HCT116 (cell line): ENCODE data around the gene G3BP1. TPM values are rescaled to one million over a fixed set of nuclear protein-coding genes. Genes with fewer than 3 reads are reported as not detected.

Experiments used
- ATAC-seq: fragments of 200-7000 bp; cut with Tn5 transposase; 2 replicates; pipeline ENCODE4 v1.9.1; 2020; ENCODE audit warnings: mild to moderate bottlenecking, moderate library complexity
- BruUV-seq: library from RNA; stranded (reverse); fragments of 400-500 nt; replicated peaks from 2 replicates; lab custom pipeline; 2021; lab: Mats Ljungman, UMichigan
- CTCF ChIA-PET: fragments of 300-600 bp; sonication (Branson Sonifier 250); formaldehyde crosslinking; loops from one replicate; lab custom pipeline; 2021; ENCODE audit warnings: antibody characterized with exemption; lab: Charles Lee
- POLR2A ChIA-PET: fragments of 300-600, 350-600 bp; sonication (Branson Sonifier 250); formaldehyde crosslinking; loops from one replicate; lab custom pipeline; 2021; ENCODE audit warnings: antibody characterized with exemption; lab: Charles Lee
- RAD21 ChIA-PET, 2 experiments: fragments of 300-600 bp; sonication (Branson Sonifier 250); formaldehyde crosslinking; loops; one replicate each; lab custom pipeline; 2023; ENCODE audit warnings: low total read pairs in 2 of 2; ENCODE audit not compliant: uncharacterized antibody in 2 of 2, unreplicated experiment in 2 of 2, low non-redundant PET in 1 of 2; lab: Charles Lee
- DNase-seq: peaks from one replicate; pipeline ENCODE4 v3.0.0-alpha.2; 2010; ENCODE audit warnings: low read depth, low spot score
- H2AFZ ChIP-seq: fragments of 200-600 bp; shearing (Covaris generic), sonication (generic); 2 replicates; pipeline ENCODE4 v1.6.1; 2017; ENCODE audit warnings: low read depth, mixed run types, mixed read lengths, antibody characterized with exemption, low read length; ENCODE audit not compliant: poor library complexity, severe bottlenecking
- H3K27ac ChIP-seq: 2 replicates; pipeline ENCODE4 v1.5.1; 2012; ENCODE audit warnings: low read depth, low read length
- H3K27me3 ChIP-seq: fragments of 200-600 bp; sonication (generic); 2 replicates; pipeline ENCODE4 v1.6.1; 2016; ENCODE audit warnings: mixed run types, low read length, mixed read lengths; ENCODE audit not compliant: insufficient read depth
- H3K36me3 ChIP-seq, 2 experiments: fragments of 200-500 bp in 1 of 2; fragments of 200-600 bp in 1 of 2; sonication (Bioruptor generic) in 1 of 2; sonication (generic) in 1 of 2; 2 replicates each; pipeline versions ENCODE4 v1.5.1 to v1.6.1; 2014 to 2016; ENCODE audit warnings: low read length in 2 of 2, inconsistent platforms in 1 of 2, mixed read lengths in 1 of 2, mixed run types in 1 of 2; ENCODE audit not compliant: insufficient read depth in 2 of 2, control insufficient read depth in 1 of 2
- H3K4me1 ChIP-seq, 2 experiments: fragments of 200-600 bp in 1 of 2; sonication (generic) in 1 of 2; 2 replicates each; pipeline versions ENCODE4 v1.5.1 to v1.6.1; 2012 to 2017; ENCODE audit warnings: low read length in 2 of 2, inconsistent platforms in 1 of 2, mild to moderate bottlenecking in 1 of 2, mixed read lengths in 1 of 2, mixed run types in 1 of 2, moderate library complexity in 1 of 2; ENCODE audit not compliant: insufficient read depth in 2 of 2, control insufficient read depth in 1 of 2
- H3K4me2 ChIP-seq: fragments of 200-600 bp; sonication (generic); 2 replicates; pipeline ENCODE4 v1.6.1; 2017; ENCODE audit warnings: mixed run types, low read length, mixed read lengths
- H3K4me3 ChIP-seq, 2 experiments: fragments of 200-600 bp in 1 of 2; sonication (generic) in 1 of 2; replicated peaks in 1 of 2; 2 replicates each; pipeline ENCODE4 v1.5.1; 2011 to 2016; ENCODE audit warnings: low read length in 2 of 2, control low read depth in 1 of 2, low read depth in 1 of 2, mild to moderate bottlenecking in 1 of 2, mixed read lengths in 1 of 2, mixed run types in 1 of 2
- H3K79me2 ChIP-seq: fragments of 200-600 bp; sonication (generic); 2 replicates; pipeline ENCODE4 v1.6.1; 2017; ENCODE audit warnings: mild to moderate bottlenecking, mixed run types, low read length, moderate library complexity, mixed read lengths; ENCODE audit not compliant: insufficient read depth
- H3K9ac ChIP-seq: fragments of 200-600 bp; sonication (generic); 2 replicates; pipeline ENCODE4 v1.6.1; 2016; ENCODE audit warnings: low read length, mixed read lengths
- H3K9me2 ChIP-seq: fragments of 200-600 bp; sonication (generic), shearing (Covaris generic); 2 replicates; pipeline ENCODE4 v1.6.1; 2017; ENCODE audit warnings: mixed run types, mild to moderate bottlenecking, moderate library complexity; ENCODE audit not compliant: insufficient read depth
- H3K9me3 ChIP-seq, 2 experiments: fragments of 200-500 bp in 1 of 2; fragments of 200-600 bp in 1 of 2; sonication (Bioruptor generic) in 1 of 2; sonication (generic) in 1 of 2; 2 replicates each; pipeline ENCODE4 v1.6.1; 2014 to 2017; ENCODE audit warnings: low read length in 2 of 2, mixed read lengths in 2 of 2, inconsistent platforms in 1 of 2, low read depth in 1 of 2, mild to moderate bottlenecking in 1 of 2, mixed run types in 1 of 2, moderate library complexity in 1 of 2; ENCODE audit not compliant: control insufficient read depth in 1 of 2, insufficient read depth in 1 of 2
- H4K20me1 ChIP-seq: fragments of 200-600 bp; sonication (generic), shearing (Covaris generic); 2 replicates; pipeline ENCODE4 v1.6.1; 2017; ENCODE audit warnings: mixed run types, mild to moderate bottlenecking, moderate library complexity; ENCODE audit not compliant: insufficient read depth
- CBX3 ChIP-seq: IDR thresholded peaks from 2 replicates; pipeline ENCODE4 v1.6.1; 2012; ENCODE audit warnings: low read depth
- CEBPB ChIP-seq: IDR thresholded peaks from 2 replicates; pipeline ENCODE4 v1.6.1; 2012; ENCODE audit warnings: low read depth
- CTCF ChIP-seq, 3 experiments: fragments of 200-600 bp in 1 of 3; sonication (generic) in 1 of 3; IDR thresholded peaks in 2 of 3; conservative IDR thresholded peaks in 1 of 3; 2 replicates each; pipeline ENCODE4 v1.5.1; 2012 to 2017; ENCODE audit warnings: low read depth in 2 of 3, low read length in 2 of 3, antibody characterized with exemption in 1 of 3, borderline replicate concordance in 1 of 3, control low read depth in 1 of 3, mild to moderate bottlenecking in 1 of 3, mixed read lengths in 1 of 3, mixed run types in 1 of 3, moderate library complexity in 1 of 3; ENCODE audit not compliant: insufficient read depth in 1 of 3
- ELF1 ChIP-seq: IDR thresholded peaks from 2 replicates; pipeline ENCODE4 v1.6.1; 2012; ENCODE audit warnings: low read depth, borderline replicate concordance
- EZH2 ChIP-seq: fragments of 200-600 bp; sonication (generic); IDR thresholded peaks from 2 replicates; pipeline ENCODE4 v1.6.1; 2017; ENCODE audit warnings: antibody characterized with exemption, mixed run types
- EZH2phosphoT487 ChIP-seq: fragments of 200-600 bp; IDR thresholded peaks from 2 replicates; pipeline ENCODE4 v1.6.1; 2018; ENCODE audit warnings: antibody characterized with exemption, borderline replicate concordance
- FOSL1 ChIP-seq: IDR thresholded peaks from 2 replicates; pipeline ENCODE4 v1.6.1; 2012; ENCODE audit warnings: low read depth
- JUND ChIP-seq: IDR thresholded peaks from 2 replicates; pipeline ENCODE4 v1.6.1; 2012
- POLR2A ChIP-seq: IDR thresholded peaks from 2 replicates; pipeline ENCODE4 v1.7.0; 2011; ENCODE audit warnings: borderline replicate concordance; ENCODE audit not compliant: insufficient read depth, insufficient read length; ENCODE audit errors: extremely low read depth
- POLR2AphosphoS5 ChIP-seq: IDR thresholded peaks from 2 replicates; pipeline ENCODE4 v1.6.1; 2011; ENCODE audit warnings: mild to moderate bottlenecking, low read depth, low read length, moderate library complexity
- REST ChIP-seq: IDR thresholded peaks from 2 replicates; pipeline ENCODE4 v1.6.1; 2012; ENCODE audit warnings: low read depth
- SIN3A ChIP-seq: IDR thresholded peaks from 2 replicates; pipeline ENCODE4 v1.6.1; 2012; ENCODE audit warnings: low read depth
- YY1 ChIP-seq: IDR thresholded peaks from 2 replicates; pipeline ENCODE4 v1.6.1; 2011; ENCODE audit warnings: low read length, low read depth, moderate library complexity, mild to moderate bottlenecking; ENCODE audit not compliant: insufficient replicate concordance; ENCODE audit errors: extremely low read depth
- ZNF274 ChIP-seq: fragments of 200-500 bp; sonication (Bioruptor generic); IDR thresholded peaks from 2 replicates; pipeline ENCODE4 v1.6.1; 2014; ENCODE audit warnings: mild to moderate bottlenecking, low read depth, low read length, inconsistent platforms
- intact Hi-C: fragments of 100-400 bp; cut with micrococcal nuclease; formaldehyde crosslinking; loops from 2 replicates; pipeline ENCODE4 v1.10.0; 2022
- total RNA-seq: library from RNA; stranded (reverse); gene quantifications from one replicate; pipeline ENCODE4 v1.2.1, GENCODE V29; 2021; ENCODE audit not compliant: unreplicated experiment
- TF ChIP-seq, protein P1 (sequence below): IDR thresholded peaks from 2 replicates; pipeline ENCODE4 v1.6.1; 2011; ENCODE audit warnings: mild to moderate bottlenecking, low read length, moderate library complexity; ENCODE audit not compliant: insufficient replicate concordance; ENCODE audit errors: extremely low read depth
- TF ChIP-seq, protein P2 (sequence below): IDR thresholded peaks from 2 replicates; pipeline ENCODE4 v1.6.1; 2012

G3BP1 gene
- total RNA-seq, 1 experiment from 2014 or later = 296 TPM

GRCh38 chr5:151856861-151857260 lies 85.1 kb downstream of the G3BP1 start:
- Histone ChIP-seq H3K4me2 (no peak overlapping the region), H4K20me1 (no peaks in the 10 kb centered on the region), H3K27ac (no peak overlapping the region), H3K4me3 (no peak overlapping the region), H3K9ac (no peak overlapping the region), H3K9me2 (no peaks in the 10 kb centered on the region), H3K36me3 (no peaks in the 10 kb centered on the region), H3K4me1 (no peaks in the 10 kb centered on the region), H3K79me2 (no peaks in the 10 kb centered on the region), H3K9me3 (no peaks in the 10 kb centered on the region), H3K27me3 (peaks cover 5% of the 10 kb centered on the region; the same call in 1 of the 2 replicates), H2AFZ (no peak overlapping the region)
- TF ChIP-seq, protein P1, sequence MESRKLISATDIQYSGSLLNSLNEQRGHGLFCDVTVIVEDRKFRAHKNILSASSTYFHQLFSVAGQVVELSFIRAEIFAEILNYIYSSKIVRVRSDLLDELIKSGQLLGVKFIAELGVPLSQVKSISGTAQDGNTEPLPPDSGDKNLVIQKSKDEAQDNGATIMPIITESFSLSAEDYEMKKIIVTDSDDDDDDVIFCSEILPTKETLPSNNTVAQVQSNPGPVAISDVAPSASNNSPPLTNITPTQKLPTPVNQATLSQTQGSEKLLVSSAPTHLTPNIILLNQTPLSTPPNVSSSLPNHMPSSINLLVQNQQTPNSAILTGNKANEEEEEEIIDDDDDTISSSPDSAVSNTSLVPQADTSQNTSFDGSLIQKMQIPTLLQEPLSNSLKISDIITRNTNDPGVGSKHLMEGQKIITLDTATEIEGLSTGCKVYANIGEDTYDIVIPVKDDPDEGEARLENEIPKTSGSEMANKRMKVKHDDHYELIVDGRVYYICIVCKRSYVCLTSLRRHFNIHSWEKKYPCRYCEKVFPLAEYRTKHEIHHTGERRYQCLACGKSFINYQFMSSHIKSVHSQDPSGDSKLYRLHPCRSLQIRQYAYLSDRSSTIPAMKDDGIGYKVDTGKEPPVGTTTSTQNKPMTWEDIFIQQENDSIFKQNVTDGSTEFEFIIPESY = no peak
- TF ChIP-seq FOSL1 = no peak
- TF ChIP-seq SIN3A = no peak
- TF ChIP-seq, protein P2, sequence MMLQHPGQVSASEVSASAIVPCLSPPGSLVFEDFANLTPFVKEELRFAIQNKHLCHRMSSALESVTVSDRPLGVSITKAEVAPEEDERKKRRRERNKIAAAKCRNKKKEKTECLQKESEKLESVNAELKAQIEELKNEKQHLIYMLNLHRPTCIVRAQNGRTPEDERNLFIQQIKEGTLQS = no peak
- no peak for TF ChIP-seq EZH2
- TF ChIP-seq POLR2AphosphoS5 = no peak
- no peak for TF ChIP-seq JUND
- no peak for TF ChIP-seq CBX3
- TF ChIP-seq CEBPB = no peak
- TF ChIP-seq REST = no peak
- TF ChIP-seq POLR2A = no peak
- TF ChIP-seq ELF1 = no peak
- TF ChIP-seq ZNF274 = no peak
- no peak for TF ChIP-seq EZH2phosphoT487
- TF ChIP-seq YY1 = no peak
- TF ChIP-seq CTCF (IDR thresholded peaks at IDR 0.05 in 2 of 3, conservative IDR thresholded peaks at IDR 0.05 in 1 of 3; ENCODE audit: borderline replicate concordance in 1 of 3, insufficient read depth in 1 of 3, low read depth in 2 of 3, low read length in 2 of 3) = no peak
- ATAC-seq (no peak), DNase-seq (no peak)
- ChIA-PET CTCF (no interaction called here), RAD21 (no interaction called here), POLR2A (no interaction called here)
- intact Hi-C loops = no loop called here
- no TSS peak for BruUV-seq
